HEK293 (cell line): ENCODE data around the gene DHRS3.
A peak's percentile ranks its signal among the peaks of the same experiment; 100 is the strongest.

Experiments used
- CTCF ChIA-PET: fragments of 350-600 bp; formaldehyde crosslinking; extraction: SDS; loops from one replicate; lab custom pipeline; 2021; ENCODE audit warnings: antibody characterized with exemption; lab: Yijun Ruan, JAX
- POLR2A ChIA-PET: fragments of 300-600 bp; formaldehyde crosslinking; extraction: SDS; loops from one replicate; lab custom pipeline; 2020; ENCODE audit warnings: antibody characterized with exemption, inconsistent platforms; lab: Yijun Ruan, JAX
- H3K27ac ChIP-seq: fragments of 200-500 bp; sonication (Bioruptor generic); 2 replicates; pipeline ENCODE4 v1.5.1; 2014; ENCODE audit warnings: low read depth, low read length, control low read depth, inconsistent platforms; ENCODE audit errors: extremely low read depth
- H3K36me3 ChIP-seq, 2 experiments: fragments of 200-500 bp in 1 of 2; sonication (Bioruptor generic) in 1 of 2; 1 replicate in 1 of 2; 2 replicates in 1 of 2; pipeline ENCODE4 v1.5.1; 2014 to 2017; ENCODE audit warnings: inconsistent platforms in 2 of 2, low read length in 2 of 2; ENCODE audit not compliant: control insufficient read depth in 2 of 2, insufficient read depth in 1 of 2
- H3K4me1 ChIP-seq: fragments of 200-500 bp; sonication (Bioruptor generic); 2 replicates; pipeline ENCODE4 v1.5.1; 2014; ENCODE audit warnings: mild to moderate bottlenecking, low read length, inconsistent platforms; ENCODE audit not compliant: control insufficient read depth, insufficient read depth
- H3K4me3 ChIP-seq: 2 replicates; pipeline ENCODE4 v1.5.1; 2011; ENCODE audit warnings: low read depth, mild to moderate bottlenecking, control low read depth, low read length, moderate library complexity
- H3K9me3 ChIP-seq: fragments of 200-500 bp; sonication (Bioruptor generic); 2 replicates; pipeline ENCODE4 v1.5.1; 2014; ENCODE audit warnings: low read depth, low read length, inconsistent platforms; ENCODE audit not compliant: control insufficient read depth, insufficient read depth
- AEBP2 ChIP-seq: fragments of 450-650 bp; formaldehyde crosslinking; IDR thresholded peaks from 2 replicates; pipeline ENCODE4 v1.5.1; 2016; ENCODE audit warnings: missing biosample characterization, missing genetic modification characterization, borderline replicate concordance
- BCL11A ChIP-seq: fragments of 450-650 bp; formaldehyde crosslinking; IDR thresholded peaks from 2 replicates; pipeline ENCODE4 v1.5.1; 2016; ENCODE audit warnings: low read depth, missing biosample characterization, missing genetic modification characterization
- CTCF ChIP-seq: fragments of 450-650 bp; formaldehyde crosslinking; IDR thresholded peaks from 2 replicates; pipeline ENCODE4 v1.5.1; 2016; ENCODE audit warnings: missing biosample characterization, missing genetic modification characterization
- GLI2 ChIP-seq: fragments of 450-650 bp; formaldehyde crosslinking; IDR thresholded peaks from 2 replicates; pipeline ENCODE4; 2017; ENCODE audit warnings: missing biosample characterization, missing genetic modification characterization, low read depth, borderline replicate concordance
- HIC1 ChIP-seq: fragments of 450-650 bp; formaldehyde crosslinking; IDR thresholded peaks from 2 replicates; pipeline ENCODE4 v1.5.1; 2016; ENCODE audit warnings: missing biosample characterization, missing genetic modification characterization
- KLF1 ChIP-seq: fragments of 450-650 bp; formaldehyde crosslinking; IDR thresholded peaks from 2 replicates; pipeline ENCODE4 v1.5.1; 2016; ENCODE audit warnings: missing biosample characterization, missing genetic modification characterization
- PBX3 ChIP-seq: sonication (generic); formaldehyde crosslinking; IDR thresholded peaks from 2 replicates; pipeline ENCODE4 v1.8.1; 2022; ENCODE audit warnings: mild to moderate bottlenecking, moderate library complexity, missing genetic modification reagents
- SP3 ChIP-seq: fragments of 450-650 bp; formaldehyde crosslinking; IDR thresholded peaks from 2 replicates; pipeline ENCODE4 v1.5.1; 2016; ENCODE audit warnings: missing biosample characterization, missing genetic modification characterization
- TSHZ1 ChIP-seq: fragments of 450-650 bp; formaldehyde crosslinking; IDR thresholded peaks from 2 replicates; pipeline ENCODE4 v1.5.1; 2016; ENCODE audit warnings: missing biosample characterization, missing genetic modification characterization, borderline replicate concordance
- WT1 ChIP-seq: fragments of 450-650 bp; formaldehyde crosslinking; IDR thresholded peaks from 2 replicates; pipeline ENCODE4 v1.5.1; 2016; ENCODE audit warnings: missing biosample characterization, missing genetic modification characterization
- ZBTB26 ChIP-seq: fragments of 450-650 bp; formaldehyde crosslinking; optimal IDR thresholded peaks from 2 replicates; pipeline ENCODE3; 2016; ENCODE audit warnings: missing biosample characterization, mild to moderate bottlenecking, missing genetic modification characterization
- ZBTB8A ChIP-seq: fragments of 450-650 bp; formaldehyde crosslinking; IDR thresholded peaks from 2 replicates; pipeline ENCODE4 v1.5.1; 2016; ENCODE audit warnings: missing biosample characterization, missing genetic modification characterization
- ZEB2 ChIP-seq: fragments of 450-650 bp; formaldehyde crosslinking; IDR thresholded peaks from 2 replicates; pipeline ENCODE4 v1.5.1; 2016; ENCODE audit warnings: missing biosample characterization, missing genetic modification characterization
- ZFHX2 ChIP-seq: fragments of 450-650 bp; formaldehyde crosslinking; conservative IDR thresholded peaks from 2 replicates; pipeline ENCODE4 v1.5.1; 2016; ENCODE audit warnings: missing biosample characterization, missing genetic modification characterization
- ZNF114 ChIP-seq: fragments of 450-650 bp; formaldehyde crosslinking; IDR thresholded peaks from 2 replicates; pipeline ENCODE4 v1.5.0; 2017; ENCODE audit warnings: missing biosample characterization, missing genetic modification characterization
- ZNF239 ChIP-seq: fragments of 450-650 bp; formaldehyde crosslinking; IDR thresholded peaks from 2 replicates; pipeline ENCODE4 v1.5.1; 2016; ENCODE audit warnings: missing biosample characterization, missing genetic modification characterization
- ZNF350 ChIP-seq: fragments of 450-650 bp; formaldehyde crosslinking; IDR thresholded peaks from 2 replicates; pipeline ENCODE4 v1.5.0; 2017; ENCODE audit warnings: missing biosample characterization, mild to moderate bottlenecking, missing genetic modification characterization
- ZNF473 ChIP-seq: fragments of 450-650 bp; formaldehyde crosslinking; IDR thresholded peaks from 2 replicates; pipeline ENCODE4 v1.5.1; 2017; ENCODE audit warnings: missing biosample characterization, missing genetic modification characterization
- ZNF521 ChIP-seq: fragments of 450-650 bp; formaldehyde crosslinking; IDR thresholded peaks from 2 replicates; pipeline ENCODE4 v1.5.1; 2017; ENCODE audit warnings: missing biosample characterization, mild to moderate bottlenecking, missing genetic modification characterization
- ZNF529 ChIP-seq: fragments of 450-650 bp; formaldehyde crosslinking; IDR thresholded peaks from 2 replicates; pipeline ENCODE4 v1.5.1; 2017; ENCODE audit warnings: missing genetic modification characterization, missing biosample characterization; ENCODE audit not compliant: insufficient replicate concordance
- ZNF580 ChIP-seq: fragments of 450-650 bp; formaldehyde crosslinking; IDR thresholded peaks from 2 replicates; pipeline ENCODE4 v1.5.1; 2016; ENCODE audit warnings: missing biosample characterization, missing genetic modification characterization
- ZNF624 ChIP-seq: fragments of 450-650 bp; formaldehyde crosslinking; IDR thresholded peaks from 2 replicates; pipeline ENCODE4 v1.5.1; 2017; ENCODE audit warnings: missing biosample characterization, missing genetic modification characterization
- ZNF670 ChIP-seq: fragments of 450-650 bp; formaldehyde crosslinking; IDR thresholded peaks from 2 replicates; pipeline ENCODE4 v1.5.1; 2016; ENCODE audit warnings: missing biosample characterization, missing genetic modification characterization, low read depth
- ZNF776 ChIP-seq: fragments of 450-650 bp; formaldehyde crosslinking; IDR thresholded peaks from 2 replicates; pipeline ENCODE4 v1.5.0; 2017; ENCODE audit warnings: missing biosample characterization, missing genetic modification characterization, borderline replicate concordance
- ZSCAN30 ChIP-seq: fragments of 450-650 bp; IDR thresholded peaks from 2 replicates; pipeline ENCODE4 v1.5.1; 2018; ENCODE audit warnings: missing biosample characterization, mild to moderate bottlenecking, missing genetic modification characterization, moderate library complexity

DHRS3 gene

GRCh38 chr1:12616709-12617373 is 1.2 kb downstream of the DHRS3 start:
- Histone ChIP-seq H3K4me3 (peak overlapping the region; percentile 74), H3K9me3 (no peaks in the 10 kb centered on the region), H3K27ac (peak overlapping the region; percentile 99), H3K4me1 (peaks cover 9% of the 10 kb centered on the region), H3K36me3 (peaks cover 0 to 6% of the 10 kb centered on the region in 2 experiments; a peak in 1 of 3 replicates)
- CTCF ChIA-PET = interaction anchor here (0.6 to 5.0 kb wide), 5 partner anchors 10 to 21 kb away, joined by 3 to 28 read pairs (median 3); no protein-coding TSS in a partner anchor
- POLR2A ChIA-PET = interaction anchor here (0.6 to 5.7 kb wide), 14 partner anchors 12 to 386 kb away, joined by 3 to 101 read pairs (median 4); no protein-coding TSS in a partner anchor
- TF ChIP-seq HIC1 (tag by site-specific recombination) (0 out of 2 replicates have a peak, but pooled peaks have one; percentile 34), ZNF521 (tag by site-specific recombination) (no peak), GLI2 (no peak), SP3 (tag by site-specific recombination) (no peak), ZNF239 (tag by site-specific recombination) (no peak), KLF1 (tag by site-specific recombination) (0 out of 2 replicates have a peak, but pooled peaks have one; percentile 16), ZNF473 (no peak), ZNF580 (tag by site-specific recombination) (no peak), ZNF114 (tag by site-specific recombination) (no peak), BCL11A (tag by site-specific recombination) (no peak), ZEB2 (peak; percentile 23; the same call in 1 of the 2 replicates), ZBTB26 (tag by site-specific recombination) (peak; percentile 93), ZFHX2 (peak; percentile 62), WT1 (tag by site-specific recombination) (no peak), ZNF670 (tag by site-specific recombination) (no peak), TSHZ1 (no peak), ZBTB8A (tag by site-specific recombination) (peak; percentile 48), ZNF350 (tag by site-specific recombination) (no peak), ZNF529 (tag by site-specific recombination) (no peak), ZSCAN30 (tag by site-specific recombination) (no peak), CTCF (tag by site-specific recombination) (no peak; the same call in 1 of the 2 replicates), ZNF624 (no peak), AEBP2 (tag by site-specific recombination) (no peak), ZNF776 (no peak), PBX3 (CRISPR knock-in tag) (no peak)
